HepG2 (cell line): ENCODE measurements around the gene LMAN1L. TPM values are rescaled to one million over a fixed set of nuclear protein-coding genes. Genes with fewer than 3 reads are reported as not detected.
A peak's percentile ranks its signal among the peaks of the same experiment; 100 is the strongest.

Experiments used
- ATAC-seq: fragments of 200-7000 bp; cut with Tn5 transposase; 3 replicates; pipeline ENCODE4 v1.9.1; 2020; ENCODE audit warnings: mild to moderate bottlenecking, moderate library complexity
- BruUV-seq: library from RNA; stranded (reverse); fragments of 400-500 nt; replicated peaks from 2 replicates; lab custom pipeline; 2021; lab: Mats Ljungman, UMichigan
- CTCF ChIA-PET: fragments of 300-600 bp; formaldehyde crosslinking; extraction: SDS; loops from one replicate; lab custom pipeline; 2021; ENCODE audit warnings: low total read pairs, inconsistent platforms, low intra/inter-chr PET ratio; lab: Yijun Ruan, JAX
- POLR2A ChIA-PET: fragments of 350-600 bp; sonication (Branson Sonifier 250); formaldehyde crosslinking; loops from one replicate; lab custom pipeline; 2020; ENCODE audit warnings: antibody characterized with exemption, inconsistent platforms; lab: Yijun Ruan, JAX
- DNase-seq: peaks from one replicate; pipeline ENCODE4 v3.0.0-alpha.2; 2015; ENCODE audit warnings: low spot score
- FAIRE-seq: peaks from 3 replicates; lab custom pipeline; 2011; peaks lifted over from hg19 to GRCh38; lab: Jason Lieb, UNC
- H2AFZ ChIP-seq: one replicate; pipeline ENCODE4 v1.6.1; 2011; ENCODE audit warnings: low read length, inconsistent platforms
- H3K27ac ChIP-seq: fragments of 300-600 bp; 3 replicates; pipeline ENCODE4 v1.8.0; 2011; ENCODE audit warnings: mixed run types, mild to moderate bottlenecking, mixed read lengths, low read length, inconsistent platforms; ENCODE audit not compliant: insufficient read depth; ENCODE audit errors: extremely low read length
- H3K27me3 ChIP-seq, 2 experiments: fragments of 200-600 bp in 1 of 2; 2 replicates in 1 of 2; 3 replicates in 1 of 2; pipeline versions ENCODE4 v1.6.0 to v1.8.0; 2011; ENCODE audit warnings: low read length in 2 of 2, mild to moderate bottlenecking in 2 of 2, moderate library complexity in 2 of 2, inconsistent platforms in 1 of 2; ENCODE audit not compliant: insufficient read depth in 2 of 2, control insufficient read depth in 1 of 2
- H3K36me3 ChIP-seq, 2 experiments: fragments of 200-600 bp in 1 of 2; replicated peaks in 1 of 2; 2 replicates in 1 of 2; 3 replicates in 1 of 2; pipeline versions ENCODE4 v1.5.1 to v1.8.0; 2011; ENCODE audit warnings: low read length in 2 of 2, inconsistent platforms in 1 of 2; ENCODE audit not compliant: insufficient read depth in 2 of 2, control insufficient read depth in 1 of 2
- H3K4me1 ChIP-seq: 2 replicates; pipeline ENCODE4 v1.5.1; 2012; ENCODE audit warnings: low read length, inconsistent platforms; ENCODE audit not compliant: insufficient read depth
- H3K4me2 ChIP-seq: 2 replicates; pipeline ENCODE4 v1.6.0; 2011; ENCODE audit warnings: low read depth, low read length, inconsistent platforms
- H3K4me3 ChIP-seq, 3 experiments: fragments of 200-600 bp in 1 of 3; sonication (generic), shearing (Covaris generic) in 1 of 3; replicated peaks in 1 of 3; 2 replicates each; pipeline ENCODE4 v1.5.1; 2011 to 2016; ENCODE audit warnings: low read length in 3 of 3, inconsistent platforms in 2 of 3, low read depth in 2 of 3, mild to moderate bottlenecking in 2 of 3, control low read depth in 1 of 3, mixed read lengths in 1 of 3; ENCODE audit not compliant: insufficient read depth in 1 of 3
- H3K79me2 ChIP-seq: one replicate; pipeline ENCODE4 v1.6.1; 2011; ENCODE audit warnings: low read length, inconsistent platforms; ENCODE audit not compliant: insufficient read depth
- H3K9ac ChIP-seq: 2 replicates; pipeline ENCODE4 v1.6.0; 2011; ENCODE audit warnings: mild to moderate bottlenecking, low read depth, low read length, inconsistent platforms; ENCODE audit not compliant: insufficient read depth
- H3K9me3 ChIP-seq: 2 replicates; pipeline ENCODE4 v1.5.1; 2012; ENCODE audit warnings: mild to moderate bottlenecking, low read length
- H4K20me1 ChIP-seq: 2 replicates; pipeline ENCODE4 v1.6.0; 2011; ENCODE audit warnings: inconsistent platforms, mild to moderate bottlenecking, low read length, moderate library complexity; ENCODE audit not compliant: insufficient read depth
- ARNT ChIP-seq: fragments of 450-650 bp; IDR thresholded peaks from 2 replicates; pipeline ENCODE4 v1.6.1; 2017
- BCLAF1 ChIP-seq: fragments of 450-650 bp; IDR thresholded peaks from 2 replicates; pipeline ENCODE4 v1.6.1; 2017; ENCODE audit warnings: mild to moderate bottlenecking
- FOXC1 ChIP-seq: sonication (generic); formaldehyde crosslinking; IDR thresholded peaks from 2 replicates; pipeline ENCODE4 v1.8.0; 2022; ENCODE audit warnings: mild to moderate bottlenecking, missing genetic modification reagents, borderline replicate concordance
- HNF4A ChIP-seq: sonication (generic); formaldehyde crosslinking; IDR thresholded peaks from 2 replicates; pipeline ENCODE4 v1.4.0; 2020; ENCODE audit warnings: missing genetic modification reagents
- KDM4B ChIP-seq: sonication (generic); formaldehyde crosslinking; IDR thresholded peaks from 2 replicates; pipeline ENCODE4 v1.4.0; 2020; ENCODE audit warnings: missing genetic modification reagents
- NR2F6 ChIP-seq, 2 experiments: IDR thresholded peaks; 2 replicates each; pipeline ENCODE4 v1.6.1; 2016; ENCODE audit warnings: antibody characterized with exemption in 1 of 2, mild to moderate bottlenecking in 1 of 2
- NRL ChIP-seq: sonication (generic); formaldehyde crosslinking; IDR thresholded peaks from 2 replicates; pipeline ENCODE4 v1.5.0; 2020; ENCODE audit warnings: missing genetic modification reagents, mild to moderate bottlenecking, moderate library complexity, borderline replicate concordance
- PHF21A ChIP-seq: sonication (generic); formaldehyde crosslinking; IDR thresholded peaks from 2 replicates; pipeline ENCODE4 v1.5.0; 2020; ENCODE audit warnings: mild to moderate bottlenecking, missing genetic modification reagents
- RFX3 ChIP-seq: IDR thresholded peaks from 2 replicates; pipeline ENCODE4 v1.6.1; 2016; ENCODE audit warnings: missing biosample characterization, missing genetic modification reagents
- RXRA ChIP-seq: sonication (generic); formaldehyde crosslinking; IDR thresholded peaks from 2 replicates; pipeline ENCODE4 v1.5.1; 2020; ENCODE audit warnings: missing genetic modification reagents
- SRY ChIP-seq: sonication (generic); formaldehyde crosslinking; IDR thresholded peaks from 2 replicates; pipeline ENCODE4 v1.8.0; 2022; ENCODE audit warnings: mild to moderate bottlenecking, missing genetic modification reagents
- TBX2 ChIP-seq: sonication (generic); formaldehyde crosslinking; IDR thresholded peaks from 2 replicates; pipeline ENCODE4 v1.5.0; 2020; ENCODE audit warnings: missing genetic modification reagents, mild to moderate bottlenecking, borderline replicate concordance
- ZMYM3 ChIP-seq: sonication (generic); formaldehyde crosslinking; IDR thresholded peaks from 2 replicates; pipeline ENCODE4 v1.5.1; 2020; ENCODE audit warnings: mild to moderate bottlenecking, missing genetic modification reagents
- ZNF556 ChIP-seq: sonication (generic); formaldehyde crosslinking; IDR thresholded peaks from 2 replicates; pipeline ENCODE4 v1.4.0; 2020; ENCODE audit warnings: mild to moderate bottlenecking, missing genetic modification reagents, borderline replicate concordance
- ZNF776 ChIP-seq: sonication (generic); formaldehyde crosslinking; IDR thresholded peaks from 2 replicates; pipeline ENCODE4 v1.4.0; 2020; ENCODE audit warnings: mild to moderate bottlenecking, missing genetic modification reagents
- WGBS: methylation state at CpG from one replicate; pipeline ENCODE4 v1.1.6; 2017; ENCODE audit warnings: low lambda C conversion rate; 5-methylcytosine and 5-hydroxymethylcytosine counted together
- in situ Hi-C: cut with HindIII; loops from 2 replicates; pipeline ENCODE4 v1.10.0; 2017; ENCODE audit warnings: low pct_unique_long_range_greater_than_20kb; ENCODE audit not compliant: extremely low pct_ligation_motif_present
- intact Hi-C: fragments of 100-400 bp; cut with micrococcal nuclease; formaldehyde crosslinking; loops from one replicate; pipeline ENCODE4 v1.10.0; 2022; ENCODE audit not compliant: unreplicated experiment
- polyA plus RNA-seq, 8 experiments: library from polyadenylated mRNA; depleted of rRNA in 3 of 8; stranded (reverse) in 7 of 8; unstranded in 1 of 8; fragments of >200 nt; fragmentation: Illumina TruSeq in 4 of 8; extraction: Trizol in 4 of 8; gene quantifications; 2 replicates each; pipeline versions ENCODE4 v1.2.1 to v1.2.3, GENCODE V29; 2011 to 2016; ENCODE audit warnings: low read depth in 4 of 8, missing spikeins in 1 of 8, mixed read lengths in 1 of 8; ENCODE audit not compliant: insufficient read depth in 1 of 8
- total RNA-seq, 5 experiments: library from RNA; depleted of rRNA; stranded (reverse); fragments of >200 nt; fragmentation: Illumina TruSeq; extraction: Trizol; gene quantifications; 2 replicates each; pipeline ENCODE4 v1.2.3, GENCODE V29; 2016; ENCODE audit warnings: low read depth in 1 of 5
- TF ChIP-seq, protein P1 (sequence below): sonication (generic); formaldehyde crosslinking; IDR thresholded peaks from 2 replicates; pipeline ENCODE4 v1.9.0; 2021; ENCODE audit warnings: missing genetic modification reagents, borderline replicate concordance
- TF ChIP-seq, protein P2 (sequence below): sonication (generic); formaldehyde crosslinking; IDR thresholded peaks from 2 replicates; pipeline ENCODE4 v1.9.0; 2021; ENCODE audit warnings: missing genetic modification reagents, mild to moderate bottlenecking, borderline replicate concordance

Gene LMAN1L
- total and polyA plus RNA-seq, 2 of the 13 experiments (the other 11 are each of a cell fraction or from before 2014, with no cell fraction given): not detected

GRCh38 chr15:74777769-74778598 is 34.7 kb upstream of the LMAN1L start:
- peak overlapping the region; percentile 13; the same call in 1 of the 2 replicates for H3K9ac ChIP-seq
- peak; percentile 51 for ATAC-seq
- H3K4me3 ChIP-seq: peak overlapping the region in 1 of 3 experiments; percentile 51; a peak in 2 of 6 replicates
- FAIRE-seq: peak; percentile 12
- no peaks in the 10 kb centered on the region for H3K27me3 ChIP-seq
- H3K4me2 ChIP-seq: peak overlapping the region; percentile 81
- POLR2A ChIA-PET: interaction anchor here (0.7 to 2.3 kb wide), 7 partner anchors 9 to 590 kb away, joined by 3 to 7 read pairs (median 5); partner anchors contain the start of genes CLK3, CYP1A1 and MAN2C1
- BruUV-seq: no TSS peak
- no peak overlapping the region for H2AFZ ChIP-seq
- 32% methylated on average over 6 of the region's 6 CpGs for WGBS
- CTCF ChIA-PET: interaction anchor here (2.5 kb wide), 1 partner anchor 22 kb away, joined by 6 read pairs; no protein-coding TSS in a partner anchor
- in situ Hi-C loops: loop anchor here (10.0 kb wide), 1 partner anchor 177 kb away; the partner anchor contains the start of gene RPP25
- intact Hi-C loops: no loop called here
- peaks cover 86% of the 10 kb centered on the region for H3K4me1 ChIP-seq
- no peaks in the 10 kb centered on the region for H4K20me1 ChIP-seq
- DNase-seq: no peak
- no peaks in the 10 kb centered on the region for H3K9me3 ChIP-seq
- H3K36me3 ChIP-seq: no peaks in the 10 kb centered on the region
- H3K79me2 ChIP-seq: peaks cover 5% of the 10 kb centered on the region
- peak overlapping the region; percentile 1 for H3K27ac ChIP-seq
- TF ChIP-seq, protein P1, sequence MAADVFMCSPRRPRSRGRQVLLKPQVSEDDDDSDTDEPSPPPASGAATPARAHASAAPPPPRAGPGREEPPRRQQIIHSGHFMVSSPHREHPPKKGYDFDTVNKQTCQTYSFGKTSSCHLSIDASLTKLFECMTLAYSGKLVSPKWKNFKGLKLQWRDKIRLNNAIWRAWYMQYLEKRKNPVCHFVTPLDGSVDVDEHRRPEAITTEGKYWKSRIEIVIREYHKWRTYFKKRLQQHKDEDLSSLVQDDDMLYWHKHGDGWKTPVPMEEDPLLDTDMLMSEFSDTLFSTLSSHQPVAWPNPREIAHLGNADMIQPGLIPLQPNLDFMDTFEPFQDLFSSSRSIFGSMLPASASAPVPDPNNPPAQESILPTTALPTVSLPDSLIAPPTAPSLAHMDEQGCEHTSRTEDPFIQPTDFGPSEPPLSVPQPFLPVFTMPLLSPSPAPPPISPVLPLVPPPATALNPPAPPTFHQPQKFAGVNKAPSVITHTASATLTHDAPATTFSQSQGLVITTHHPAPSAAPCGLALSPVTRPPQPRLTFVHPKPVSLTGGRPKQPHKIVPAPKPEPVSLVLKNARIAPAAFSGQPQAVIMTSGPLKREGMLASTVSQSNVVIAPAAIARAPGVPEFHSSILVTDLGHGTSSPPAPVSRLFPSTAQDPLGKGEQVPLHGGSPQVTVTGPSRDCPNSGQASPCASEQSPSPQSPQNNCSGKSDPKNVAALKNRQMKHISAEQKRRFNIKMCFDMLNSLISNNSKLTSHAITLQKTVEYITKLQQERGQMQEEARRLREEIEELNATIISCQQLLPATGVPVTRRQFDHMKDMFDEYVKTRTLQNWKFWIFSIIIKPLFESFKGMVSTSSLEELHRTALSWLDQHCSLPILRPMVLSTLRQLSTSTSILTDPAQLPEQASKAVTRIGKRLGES (CRISPR knock-in tag): no peak
- TF ChIP-seq ARNT: no peak
- TF ChIP-seq, protein P2, sequence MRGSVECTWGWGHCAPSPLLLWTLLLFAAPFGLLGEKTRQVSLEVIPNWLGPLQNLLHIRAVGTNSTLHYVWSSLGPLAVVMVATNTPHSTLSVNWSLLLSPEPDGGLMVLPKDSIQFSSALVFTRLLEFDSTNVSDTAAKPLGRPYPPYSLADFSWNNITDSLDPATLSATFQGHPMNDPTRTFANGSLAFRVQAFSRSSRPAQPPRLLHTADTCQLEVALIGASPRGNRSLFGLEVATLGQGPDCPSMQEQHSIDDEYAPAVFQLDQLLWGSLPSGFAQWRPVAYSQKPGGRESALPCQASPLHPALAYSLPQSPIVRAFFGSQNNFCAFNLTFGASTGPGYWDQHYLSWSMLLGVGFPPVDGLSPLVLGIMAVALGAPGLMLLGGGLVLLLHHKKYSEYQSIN (CRISPR knock-in tag): no peak
- TF ChIP-seq PHF21A (CRISPR knock-in tag): 0 out of 2 replicates have a peak, but pooled peaks have one; percentile 27
- 0 out of 2 replicates have a peak, but pooled peaks have one; percentile 45 for TF ChIP-seq NRL (CRISPR knock-in tag)
- no peak for TF ChIP-seq BCLAF1
- TF ChIP-seq RFX3 (CRISPR knock-in tag): no peak
- no peak for TF ChIP-seq RXRA
- TF ChIP-seq SRY: no peak
- peak; percentile 28; the same call in 1 of the 2 replicates for TF ChIP-seq ZMYM3 (CRISPR knock-in tag)
- peak; percentile 93 for TF ChIP-seq NR2F6 (IDR thresholded peaks at IDR 0.05)
- TF ChIP-seq NR2F6 (CRISPR knock-in tag; IDR thresholded peaks at IDR 0.05): peak; percentile 89
- peak; percentile 14; the same call in 1 of the 2 replicates for TF ChIP-seq HNF4A (CRISPR knock-in tag)
- TF ChIP-seq ZNF556 (CRISPR knock-in tag): no peak
- no peak for TF ChIP-seq ZNF776 (CRISPR knock-in tag)
- no peak for TF ChIP-seq FOXC1
- no peak for TF ChIP-seq TBX2 (CRISPR knock-in tag)
- no peak for TF ChIP-seq KDM4B
